ENCODE results near the gene MAP7D1.

DNA sequence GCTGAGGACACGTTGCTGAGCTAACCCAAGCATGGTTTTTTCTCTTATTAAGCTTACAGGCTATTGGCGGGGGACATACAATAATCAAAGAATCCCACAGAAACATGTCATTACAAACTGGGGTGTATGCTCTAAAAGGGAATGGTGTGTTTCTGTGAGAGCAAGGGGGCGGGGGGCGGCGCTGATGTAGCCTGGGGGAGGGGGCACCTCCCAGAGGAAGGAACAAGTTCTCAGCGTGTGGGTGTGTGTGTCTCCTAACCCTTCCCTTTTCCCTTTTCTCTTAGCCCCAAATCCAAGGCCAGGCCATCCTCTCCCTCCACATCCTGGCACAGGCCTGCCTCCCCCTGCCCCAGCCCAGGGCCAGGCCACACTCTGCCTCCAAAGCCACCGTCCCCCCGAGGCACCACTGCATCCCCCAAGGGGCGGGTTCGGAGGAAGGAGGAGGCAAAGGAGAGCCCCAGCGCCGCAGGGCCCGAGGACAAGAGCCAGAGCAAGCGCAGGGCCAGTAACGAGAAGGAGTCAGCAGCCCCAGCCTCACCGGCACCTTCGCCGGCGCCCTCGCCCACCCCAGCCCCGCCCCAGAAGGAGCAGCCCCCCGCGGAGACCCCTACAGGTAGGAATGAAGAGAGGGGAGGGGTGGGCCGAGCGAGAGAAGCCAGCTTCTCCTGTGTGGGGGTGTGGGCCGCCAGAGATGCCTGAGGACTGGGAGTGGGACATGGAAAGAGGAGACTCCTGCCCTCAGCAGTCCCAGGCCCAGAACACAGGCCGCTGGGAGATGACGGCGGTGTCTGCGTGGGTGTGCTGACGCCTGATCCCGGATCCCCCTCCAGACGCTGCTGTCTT, 21.9 kb downstream of the MAP7D1 start:
- TF ChIP-seq CTCF (IDR thresholded peaks at IDR 0.05): no peak
- TF ChIP-seq ZFX (IDR thresholded peaks at IDR 0.05; ENCODE audit: borderline replicate concordance): no peak
